Measurements from ENCODE around the gene ANGPTL2.

The ANGPTL2 gene

GRCh38 chr9:127132375-127132774 lies 9.9 kb upstream of the ANGPTL2 start:
- TF ChIP-seq CTCF (conservative IDR thresholded peaks at IDR 0.05): no peak
- H3K27ac ChIP-seq: no peak overlapping the region

GRCh38 chr9:127131871-127132270 lies 9.4 kb upstream of the ANGPTL2 start:
- no peak overlapping the region for H3K27ac ChIP-seq
- no peak for TF ChIP-seq CTCF (conservative IDR thresholded peaks at IDR 0.05)

- TF ChIP-seq CTCF (conservative IDR thresholded peaks at IDR 0.05): no peak
- no peak overlapping the region for H3K27ac ChIP-seq
Measured at GRCh38 chr9:127130661-127131538, 8.5 kb upstream of the ANGPTL2 start.

GRCh38 chr9:127130235-127130634 lies 7.8 kb upstream of the ANGPTL2 start:
- TF ChIP-seq CTCF (conservative IDR thresholded peaks at IDR 0.05): no peak

GRCh38 chr9:127129718-127130085 lies 7.3 kb upstream of the ANGPTL2 start:
- H3K27ac ChIP-seq: no peak overlapping the region
- no peak for TF ChIP-seq CTCF (conservative IDR thresholded peaks at IDR 0.05)

More at GRCh38 chr9:127130235-127130634, 7.8 kb upstream of the ANGPTL2 start:
- no peak overlapping the region for H3K27ac ChIP-seq

GRCh38 chr9:127129073-127129717 lies 6.8 kb upstream of the ANGPTL2 start:
- no peak overlapping the region for H3K27ac ChIP-seq
- no peak for TF ChIP-seq CTCF (conservative IDR thresholded peaks at IDR 0.05)

GRCh38 chr9:127128341-127129072 lies 6.1 kb upstream of the ANGPTL2 start:
- TF ChIP-seq CTCF (conservative IDR thresholded peaks at IDR 0.05): no peak
- no peak overlapping the region for H3K27ac ChIP-seq

Measured in VCaP (cell line).